SH-SY5Y (cell line): ENCODE results near the gene DNAJC8.

Experiments used
- GATA2 ChIP-seq: IDR thresholded peaks from 2 replicates; pipeline ENCODE4 v1.6.1; 2011; ENCODE audit warnings: mild to moderate bottlenecking, low read depth, low read length
- GATA3 ChIP-seq: IDR thresholded peaks from 2 replicates; pipeline ENCODE4 v1.6.1; 2011; ENCODE audit warnings: low read depth, mild to moderate bottlenecking, low read length, moderate library complexity

DNA sequence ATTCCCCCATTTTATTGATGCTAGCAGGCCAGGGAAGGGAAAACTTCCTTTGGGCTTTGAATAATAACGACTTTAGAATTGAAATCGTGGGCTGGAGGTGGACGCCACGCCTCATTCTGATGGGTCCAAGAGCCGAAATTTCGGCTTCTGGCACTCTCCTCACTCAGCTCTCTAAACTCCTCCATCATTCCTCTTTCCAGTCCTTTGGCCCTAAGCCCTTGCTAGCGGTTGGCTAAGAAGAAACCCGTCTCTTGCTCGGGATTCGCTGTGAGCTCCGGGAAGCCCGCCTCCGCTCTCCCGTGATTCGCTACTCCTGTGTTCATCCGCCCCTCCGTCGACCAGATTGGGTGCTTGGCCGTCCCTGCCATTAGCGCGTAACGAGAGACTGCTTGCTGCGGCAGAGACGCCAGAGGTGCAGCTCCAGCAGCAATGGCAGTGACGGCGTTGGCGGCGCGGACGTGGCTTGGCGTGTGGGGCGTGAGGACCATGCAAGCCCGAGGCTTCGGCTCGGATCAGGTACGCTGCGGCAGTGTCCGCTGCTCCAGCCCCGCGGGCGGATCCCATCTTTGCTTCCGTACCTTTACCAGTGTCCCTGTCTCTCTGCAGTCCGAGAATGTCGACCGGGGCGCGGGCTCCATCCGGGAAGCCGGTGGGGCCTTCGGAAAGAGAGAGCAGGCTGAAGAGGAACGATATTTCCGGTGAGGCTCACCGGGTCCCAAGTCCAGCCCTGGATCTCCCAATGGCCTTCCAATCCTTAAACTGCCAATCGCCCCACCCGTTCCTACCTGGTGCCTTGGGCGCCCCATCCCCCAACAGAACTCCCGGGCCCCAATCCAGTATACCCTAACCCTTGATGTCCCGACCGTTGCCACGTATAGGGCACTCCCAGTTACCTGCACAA, 3.2 kb upstream of the DNAJC8 start, which contains the start of gene ATP5IF1:
- TF ChIP-seq GATA2: no peak
- no peak for TF ChIP-seq GATA3
